HG02588 (cell line): Measurements from ENCODE around the gene MTA3.
"Not testable (repeated sequence)": the region's sequence is repeated elsewhere in the genome, so short reads cannot be mapped to it uniquely, and the experiment has no call there.

Experiments used
- ATAC-seq: cut with Tn5 transposase; IDR thresholded peaks from one replicate; pipeline ENCODE4 v1.9.1; 2021; ENCODE audit warnings: mild to moderate bottlenecking, moderate library complexity; ENCODE audit not compliant: unreplicated experiment

MTA3 gene

GRCh38 chr2:42725657-42726056, 157.2 kb downstream of the MTA3 start:
- ATAC-seq, result no peak

- ATAC-seq, result no peak
These were observed 158.2 kb downstream of the MTA3 start for GRCh38 chr2:42726680-42727079.

- not testable (repeated sequence) for ATAC-seq
These were observed 162.9 kb downstream of the MTA3 start for GRCh38 chr2:42731316-42731715.

- no peak for ATAC-seq
These were observed 165.4 kb downstream of the MTA3 start for GRCh38 chr2:42733852-42734251.

- no peak for ATAC-seq
These were observed 168.3 kb downstream of the MTA3 start for GRCh38 chr2:42736598-42737322.

- no peak for ATAC-seq
These were observed 172.7 kb downstream of the MTA3 start for GRCh38 chr2:42741140-42741539.

- ATAC-seq, result no peak
These were observed 174.6 kb downstream of the MTA3 start for GRCh38 chr2:42742740-42743658.

- no peak for ATAC-seq
These were observed 175.2 kb downstream of the MTA3 start for GRCh38 chr2:42743659-42743990.

GRCh38 chr2:42744545-42745082, 176.2 kb downstream of the MTA3 start:
- no peak for ATAC-seq

- no peak for ATAC-seq
These were observed 179.0 kb downstream of the MTA3 start for GRCh38 chr2:42747422-42747821.

- ATAC-seq, result no peak
These were observed 180.4 kb downstream of the MTA3 start for GRCh38 chr2:42748840-42749239.

GRCh38 chr2:42752314-42752713, 183.9 kb downstream of the MTA3 start:
- ATAC-seq, result peak; percentile 71

GRCh38 chr2:42752816-42753813, 184.7 kb downstream of the MTA3 start:
- ATAC-seq, result no peak

GRCh38 chr2:42754021-42754775, 185.8 kb downstream of the MTA3 start:
- ATAC-seq, result no peak

- ATAC-seq, result no peak
These were observed 186.3 kb downstream of the MTA3 start for GRCh38 chr2:42754776-42755140.

- no peak for ATAC-seq
These were observed 186.9 kb downstream of the MTA3 start for GRCh38 chr2:42755191-42755880.

GRCh38 chr2:42756150-42756775, 187.8 kb downstream of the MTA3 start:
- no peak for ATAC-seq

GRCh38 chr2:42756966-42757513, 188.6 kb downstream of the MTA3 start:
- ATAC-seq, result no peak
